Thoracic aorta (tissue), 2 donors: Measurements from ENCODE around the gene WIPF3. TPM values are rescaled to one million over a fixed set of nuclear protein-coding genes. Genes with fewer than 3 reads are reported as not detected.

Source experiments
- ATAC-seq: fragments of 150-250 bp; one replicate; pipeline ENCODE4 v1.8.0; 2017; ENCODE audit warnings: low read depth; ENCODE audit not compliant: insufficient number of reproducible peaks, low FRiP score
- DNase-seq: peaks from one replicate; pipeline ENCODE4 v3.0.0-alpha.2; 2020; ENCODE audit warnings: low spot score
- H3K27ac ChIP-seq, 2 donors: fragments of 200-600 bp; sonication (generic); 1 replicate in 1 of 2; 2 replicates in 1 of 2; pipeline ENCODE4 v1.5.1; 2016; ENCODE audit warnings: mild to moderate bottlenecking in 2 of 2, moderate library complexity in 2 of 2
- H3K27me3 ChIP-seq: fragments of 200-600 bp; sonication (generic); replicated peaks from 2 replicates; pipeline ENCODE4 v1.6.0; 2016; ENCODE audit warnings: mild to moderate bottlenecking; ENCODE audit not compliant: insufficient read depth
- H3K36me3 ChIP-seq: fragments of 200-600 bp; sonication (generic); one replicate; pipeline ENCODE4 v1.5.1; 2016
- H3K4me1 ChIP-seq, 2 donors: fragments of 200-600 bp; sonication (generic); 1 replicate in 1 of 2; 2 replicates in 1 of 2; pipeline versions ENCODE4 v1.5.1 to v1.6.0; 2016; ENCODE audit warnings: low read depth in 2 of 2, mild to moderate bottlenecking in 1 of 2; ENCODE audit not compliant: control insufficient read depth in 1 of 2
- H3K4me3 ChIP-seq: fragments of 200-600 bp; sonication (generic); 2 replicates; pipeline ENCODE4 v1.5.1; 2016; ENCODE audit warnings: mild to moderate bottlenecking
- H3K9me3 ChIP-seq: fragments of 200-600 bp; sonication (generic); 2 replicates; pipeline ENCODE4 v1.5.1; 2016
- CTCF ChIP-seq: fragments of 200-600 bp; sonication (generic); IDR thresholded peaks from one replicate; pipeline ENCODE4 v1.5.1; 2019; ENCODE audit warnings: antibody characterized with exemption
- total RNA-seq, 2 donors: library from RNA; depleted of rRNA; stranded (reverse); fragments of >200 nt; gene quantifications; one replicate each; pipeline versions ENCODE4 v1.1.0 to v1.2.3, GENCODE V29; 2016

Gene WIPF3
- total RNA-seq, 2 donors from 2014 or later, result 2.4 to 3.7 TPM

GRCh38 chr7:29920491-29920890 lies 114.2 kb downstream of the WIPF3 start:
- Histone ChIP-seq H3K9me3 (no peaks in the 10 kb centered on the region), H3K4me1 (peaks cover 4 to 10% of the 10 kb centered on the region in 2 donors), H3K27me3 (no peaks in the 10 kb centered on the region), H3K4me3 (no peak overlapping the region), H3K36me3 (peaks cover 32% of the 10 kb centered on the region), H3K27ac (no peak overlapping the region)
- no peak for TF ChIP-seq CTCF
- no peak for DNase-seq
- no peak for ATAC-seq

GRCh38 chr7:29921404-29922010 lies 115.2 kb downstream of the WIPF3 start:
- ATAC-seq (no peak), DNase-seq (no peak)
- Histone ChIP-seq H3K9me3 (no peaks in the 10 kb centered on the region), H3K27ac (no peak overlapping the region), H3K27me3 (no peaks in the 10 kb centered on the region), H3K36me3 (peaks cover 36% of the 10 kb centered on the region), H3K4me1 (peaks cover 0 to under 1% of the 10 kb centered on the region in 2 donors), H3K4me3 (no peak overlapping the region)
- peak; percentile 87 for TF ChIP-seq CTCF

GRCh38 chr7:29922921-29923700 lies 116.8 kb downstream of the WIPF3 start:
- Histone ChIP-seq H3K27ac (no peak overlapping the region), H3K27me3 (no peaks in the 10 kb centered on the region), H3K36me3 (peaks cover 36% of the 10 kb centered on the region), H3K4me1 (no peaks in the 10 kb centered on the region), H3K9me3 (no peaks in the 10 kb centered on the region), H3K4me3 (no peak overlapping the region)
- no peak for ATAC-seq
- TF ChIP-seq CTCF, result no peak
- no peak for DNase-seq

- no peak overlapping the region for H3K27ac ChIP-seq
- DNase-seq (no peak), ATAC-seq (no peak)
- no peaks in the 10 kb centered on the region for H3K27me3 ChIP-seq
- H3K4me3 ChIP-seq, result no peak overlapping the region
- no peaks in the 10 kb centered on the region for H3K9me3 ChIP-seq
- H3K4me1 ChIP-seq, result no peaks in the 10 kb centered on the region
- H3K36me3 ChIP-seq, result peaks cover 41% of the 10 kb centered on the region
- no peak for TF ChIP-seq CTCF
These were observed 117.7 kb downstream of the WIPF3 start for GRCh38 chr7:29924006-29924405.

- H3K4me1 ChIP-seq, result no peaks in the 10 kb centered on the region
- H3K36me3 ChIP-seq, result peaks cover 40% of the 10 kb centered on the region
- H3K9me3 ChIP-seq, result no peaks in the 10 kb centered on the region
- no peak for TF ChIP-seq CTCF
- H3K27ac ChIP-seq, result no peak overlapping the region
- DNase-seq, result no peak
- H3K27me3 ChIP-seq, result no peaks in the 10 kb centered on the region
- no peak overlapping the region for H3K4me3 ChIP-seq
- no peak for ATAC-seq
These were observed 118.4 kb downstream of the WIPF3 start for GRCh38 chr7:29924684-29925083.
